GM19238 (cell line): ENCODE results near the gene CCDC148.

Experiments used
- DNase-seq: peaks from one replicate; pipeline ENCODE4 v3.0.0; 2011; ENCODE audit warnings: low spot score; ENCODE audit not compliant: insufficient read length

CCDC148 gene

DNA sequence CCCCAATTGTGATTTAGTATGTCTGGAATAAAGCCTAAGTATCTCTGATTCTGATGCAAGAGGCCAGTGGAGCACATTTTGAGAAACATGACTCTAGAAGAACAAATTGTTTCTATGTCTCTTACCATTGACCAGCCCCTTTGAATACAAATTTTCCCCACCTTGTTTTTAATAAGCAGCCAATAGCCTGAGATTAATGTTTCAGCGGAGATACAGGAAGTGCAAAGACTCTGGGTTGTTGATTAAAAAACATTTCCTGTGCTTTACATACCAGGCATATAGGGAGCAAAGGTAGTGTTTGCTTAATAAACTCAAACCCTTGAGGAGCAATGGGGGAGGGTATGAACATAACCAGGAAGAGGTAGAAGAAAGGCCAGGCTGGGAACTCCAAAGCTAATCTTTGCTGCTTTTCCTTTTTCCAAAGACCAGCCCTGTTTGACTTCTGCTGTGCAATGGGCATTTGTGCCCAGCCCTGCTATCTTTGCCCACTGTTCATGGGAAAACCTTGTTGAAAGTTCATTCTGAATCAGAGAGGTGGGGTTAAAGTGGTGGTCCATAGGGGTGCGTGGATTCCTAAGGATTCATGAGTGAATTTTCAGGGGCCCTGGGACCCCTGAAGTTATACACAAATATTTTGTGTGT, 325.6 kb downstream of the CCDC148 start:
- no peak for DNase-seq

DNA sequence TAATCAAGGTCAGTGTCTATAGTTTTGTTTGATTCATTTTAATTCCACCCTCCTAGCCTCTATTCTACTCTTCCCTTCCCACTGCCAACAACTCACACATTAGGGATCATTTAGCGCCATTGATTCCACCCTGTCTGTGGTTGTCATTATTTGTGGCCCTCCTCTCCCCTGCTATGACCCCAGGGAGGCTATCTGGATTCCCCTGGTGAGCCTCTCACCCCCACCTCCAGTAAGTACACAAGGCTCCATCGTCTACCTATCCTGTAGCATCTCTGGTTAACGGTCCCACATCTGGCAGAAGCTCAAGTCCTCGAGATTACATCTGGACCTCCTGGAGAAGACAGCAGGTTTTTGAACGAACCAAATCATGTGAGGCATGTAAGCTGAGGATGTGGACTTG, 327.5 kb downstream of the CCDC148 start:
- no peak for DNase-seq

DNA sequence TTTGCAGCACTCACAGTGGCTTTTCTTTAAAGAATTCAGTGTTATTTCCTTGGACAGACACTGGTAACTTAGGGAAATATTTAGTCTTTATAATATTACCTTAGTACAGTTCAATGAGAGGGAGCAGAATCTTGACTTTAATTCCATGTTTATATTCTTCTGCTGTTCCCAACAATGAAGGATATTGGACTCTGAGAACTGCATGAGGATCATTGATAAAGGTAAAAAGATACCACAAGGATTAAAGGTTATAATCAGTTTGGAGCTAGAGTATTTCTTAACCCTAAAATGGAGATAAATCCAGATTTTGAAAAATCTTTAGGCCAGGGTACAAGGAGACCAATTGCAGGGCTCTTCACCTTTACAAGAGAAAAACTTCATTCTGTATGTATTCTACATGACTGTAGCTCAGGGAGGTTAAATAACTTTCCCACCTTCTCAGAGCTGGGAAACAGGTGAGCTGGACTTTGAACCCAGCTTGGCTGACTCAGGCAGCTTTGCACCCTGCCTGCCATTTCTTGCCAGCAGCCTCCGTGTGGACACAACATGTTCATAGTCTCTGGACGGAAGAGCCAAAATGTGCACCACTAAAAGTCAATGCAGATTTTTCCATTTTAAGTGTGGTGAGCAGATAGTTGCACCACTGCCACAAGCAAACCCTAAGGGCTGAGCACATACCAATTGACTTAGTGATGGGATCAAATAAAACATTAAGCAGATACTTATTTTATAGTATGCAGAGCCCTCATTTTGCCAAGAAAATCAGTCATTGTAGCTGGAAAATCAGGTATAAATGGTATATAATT, 328.2 kb downstream of the CCDC148 start:
- no peak for DNase-seq

DNA sequence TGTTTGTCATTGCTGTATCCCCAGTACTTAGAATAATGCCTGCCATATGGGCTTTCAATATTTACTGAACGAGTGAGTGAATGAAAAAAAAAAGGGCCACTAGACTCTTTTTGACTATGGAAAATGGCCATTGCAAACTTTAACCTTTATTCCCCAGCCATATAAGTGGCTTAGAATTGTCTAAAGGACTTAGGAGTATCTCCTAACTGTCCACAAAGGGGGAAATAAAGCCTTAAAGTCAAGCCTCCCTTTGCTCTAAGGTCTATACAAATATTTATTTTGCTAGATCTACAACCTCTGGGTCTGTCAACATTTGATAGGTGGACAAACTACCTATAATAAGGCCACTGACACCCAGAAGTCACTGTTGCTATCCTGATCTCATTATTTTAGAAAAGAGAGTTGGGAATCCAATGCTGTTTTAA, 329.2 kb downstream of the CCDC148 start:
- no peak for DNase-seq

DNA sequence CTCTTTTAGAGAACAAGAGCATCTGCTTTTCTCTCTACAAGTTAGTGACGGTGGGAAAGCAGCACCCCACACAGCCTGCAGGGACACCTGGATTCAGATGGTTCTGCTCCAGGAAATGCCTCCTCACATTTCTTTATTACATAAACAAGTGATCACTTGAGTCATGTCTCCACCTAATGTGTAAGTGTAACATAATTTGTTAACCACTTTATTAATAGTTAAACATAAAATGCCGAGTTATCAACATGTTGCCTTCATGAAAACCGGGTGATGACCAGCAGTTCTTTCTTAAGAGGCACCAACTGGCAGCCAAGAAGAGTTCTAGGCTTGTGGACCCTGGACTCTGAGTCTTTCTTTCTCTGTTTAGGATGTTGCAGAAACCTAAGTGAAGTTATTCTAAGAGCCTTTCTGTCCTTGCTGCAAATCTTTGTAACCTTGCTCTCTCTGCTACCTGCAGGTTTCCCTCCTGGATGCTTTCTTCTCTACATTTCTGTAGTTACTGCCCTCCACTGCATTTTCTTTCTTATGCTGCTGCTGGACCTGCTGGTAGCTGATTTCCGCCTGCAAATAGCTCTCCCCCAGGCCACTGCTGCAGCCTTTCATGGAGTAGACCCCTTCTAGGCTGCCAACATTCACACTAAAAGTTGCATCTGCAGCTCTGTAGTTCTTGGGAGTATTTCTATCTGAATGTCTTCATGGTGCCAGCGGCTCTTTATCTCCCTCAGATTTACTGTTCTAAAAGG, 330.6 kb downstream of the CCDC148 start:
- DNase-seq: no peak

DNA sequence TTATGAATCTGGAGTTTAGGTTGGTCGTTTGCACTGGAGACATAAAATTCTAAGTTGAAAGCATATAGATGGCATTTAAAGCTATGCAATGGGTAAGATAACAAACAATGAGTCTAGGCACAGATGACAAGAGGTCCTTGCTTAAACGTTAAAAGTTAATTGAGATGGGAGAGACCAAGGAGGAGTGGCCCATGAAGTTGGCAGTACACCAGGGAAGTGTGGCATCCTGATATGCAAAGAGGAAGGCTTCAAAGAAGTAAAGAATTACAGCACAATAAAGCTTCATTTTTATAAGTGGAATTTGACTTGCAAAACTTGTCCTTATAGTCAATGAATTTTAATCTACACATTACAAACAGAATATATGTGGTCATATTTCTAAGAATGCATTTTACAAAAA, 331.7 kb downstream of the CCDC148 start:
- DNase-seq: no peak
